LNCaP clone FGC (cell line): ENCODE measurements around the gene KDM4B.

Source experiments
- DNase-seq: peaks from one replicate; pipeline ENCODE4 v3.0.0-alpha.2; 2011; ENCODE audit warnings: low read depth
- H3K4me3 ChIP-seq: 2 replicates; pipeline ENCODE4 v1.5.1; 2011; ENCODE audit warnings: mild to moderate bottlenecking, low read depth, low read length, control low read depth
- TF ChIP-seq, protein P1 (sequence below): IDR thresholded peaks from 2 replicates; pipeline ENCODE4 v1.5.1; 2012; ENCODE audit warnings: mild to moderate bottlenecking; ENCODE audit not compliant: control insufficient read depth, insufficient read depth; ENCODE audit errors: extremely low read depth

The KDM4B gene

DNA sequence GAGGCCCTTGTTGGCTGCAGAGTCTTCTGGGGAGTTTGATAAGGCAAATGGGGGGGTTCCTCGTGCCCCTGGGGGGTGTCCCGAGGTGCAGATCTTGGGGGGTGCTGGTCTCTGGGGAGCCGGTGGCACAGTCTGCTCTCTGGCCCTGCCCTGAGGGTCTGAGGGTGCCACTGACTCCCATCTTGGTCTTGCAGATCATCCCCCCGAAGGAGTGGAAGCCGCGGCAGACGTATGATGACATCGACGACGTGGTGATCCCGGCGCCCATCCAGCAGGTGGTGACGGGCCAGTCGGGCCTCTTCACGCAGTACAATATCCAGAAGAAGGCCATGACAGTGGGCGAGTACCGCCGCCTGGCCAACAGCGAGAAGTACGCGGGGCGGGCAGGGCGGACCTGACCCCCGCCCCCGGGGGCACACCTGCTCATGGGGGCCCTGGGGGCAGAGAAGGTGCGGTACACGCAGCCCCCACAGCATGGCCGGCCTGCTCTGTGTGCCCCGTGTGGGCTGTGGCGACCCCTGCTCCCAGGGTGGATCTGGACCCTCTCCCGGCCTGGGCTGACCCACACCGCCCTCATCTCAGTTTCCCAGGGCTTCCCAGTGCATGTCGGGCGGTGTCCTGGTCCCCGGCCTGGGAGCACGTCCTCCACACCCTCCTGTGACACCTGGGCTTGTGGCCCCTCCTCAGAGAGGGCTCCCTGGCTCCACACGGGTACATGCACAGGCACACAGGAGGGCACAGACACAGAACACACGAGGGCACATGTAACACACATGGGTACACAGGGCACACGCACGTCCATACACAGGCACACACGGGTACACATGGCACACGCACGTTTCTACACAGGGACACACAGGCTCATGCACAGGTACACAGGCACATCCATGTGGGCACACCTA lies 71.0 kb downstream of the KDM4B start:
- no peak for DNase-seq
- TF ChIP-seq, protein P1, sequence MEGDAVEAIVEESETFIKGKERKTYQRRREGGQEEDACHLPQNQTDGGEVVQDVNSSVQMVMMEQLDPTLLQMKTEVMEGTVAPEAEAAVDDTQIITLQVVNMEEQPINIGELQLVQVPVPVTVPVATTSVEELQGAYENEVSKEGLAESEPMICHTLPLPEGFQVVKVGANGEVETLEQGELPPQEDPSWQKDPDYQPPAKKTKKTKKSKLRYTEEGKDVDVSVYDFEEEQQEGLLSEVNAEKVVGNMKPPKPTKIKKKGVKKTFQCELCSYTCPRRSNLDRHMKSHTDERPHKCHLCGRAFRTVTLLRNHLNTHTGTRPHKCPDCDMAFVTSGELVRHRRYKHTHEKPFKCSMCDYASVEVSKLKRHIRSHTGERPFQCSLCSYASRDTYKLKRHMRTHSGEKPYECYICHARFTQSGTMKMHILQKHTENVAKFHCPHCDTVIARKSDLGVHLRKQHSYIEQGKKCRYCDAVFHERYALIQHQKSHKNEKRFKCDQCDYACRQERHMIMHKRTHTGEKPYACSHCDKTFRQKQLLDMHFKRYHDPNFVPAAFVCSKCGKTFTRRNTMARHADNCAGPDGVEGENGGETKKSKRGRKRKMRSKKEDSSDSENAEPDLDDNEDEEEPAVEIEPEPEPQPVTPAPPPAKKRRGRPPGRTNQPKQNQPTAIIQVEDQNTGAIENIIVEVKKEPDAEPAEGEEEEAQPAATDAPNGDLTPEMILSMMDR, result no peak
- no peak overlapping the region for H3K4me3 ChIP-seq

DNA sequence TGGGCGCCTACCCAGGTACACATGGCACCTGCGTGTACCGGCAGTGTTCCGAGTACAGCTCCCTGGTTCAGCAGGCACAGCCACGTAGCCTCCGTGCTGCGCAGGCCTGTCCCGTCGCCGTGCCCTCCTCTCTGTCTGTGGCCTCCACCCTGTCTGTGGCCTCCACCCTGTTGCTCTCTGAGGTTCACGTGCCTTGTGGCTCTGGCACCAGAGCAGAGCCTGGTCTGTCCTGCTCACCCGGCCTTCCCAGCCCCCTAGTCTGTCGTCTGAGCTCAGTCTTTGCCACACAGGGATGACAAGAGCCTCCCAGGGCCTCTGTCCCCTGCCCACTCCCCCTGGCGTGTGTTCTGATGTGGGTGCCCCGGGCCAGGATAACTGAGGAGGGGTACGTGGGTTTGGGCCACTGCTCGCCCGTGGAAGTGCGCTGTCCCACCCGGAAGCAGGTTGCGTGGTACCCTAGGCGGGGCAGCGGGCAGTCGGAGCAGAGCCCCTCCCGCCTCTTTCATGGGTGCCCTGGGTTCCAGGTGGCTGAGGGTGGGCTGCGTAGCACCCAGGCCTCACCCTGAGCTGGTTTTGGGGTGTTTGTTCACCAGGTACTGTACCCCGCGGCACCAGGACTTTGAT lies 71.7 kb downstream of the KDM4B start:
- TF ChIP-seq, protein P1, result no peak
- DNase-seq, result no peak
- H3K4me3 ChIP-seq, result no peak overlapping the region

DNA sequence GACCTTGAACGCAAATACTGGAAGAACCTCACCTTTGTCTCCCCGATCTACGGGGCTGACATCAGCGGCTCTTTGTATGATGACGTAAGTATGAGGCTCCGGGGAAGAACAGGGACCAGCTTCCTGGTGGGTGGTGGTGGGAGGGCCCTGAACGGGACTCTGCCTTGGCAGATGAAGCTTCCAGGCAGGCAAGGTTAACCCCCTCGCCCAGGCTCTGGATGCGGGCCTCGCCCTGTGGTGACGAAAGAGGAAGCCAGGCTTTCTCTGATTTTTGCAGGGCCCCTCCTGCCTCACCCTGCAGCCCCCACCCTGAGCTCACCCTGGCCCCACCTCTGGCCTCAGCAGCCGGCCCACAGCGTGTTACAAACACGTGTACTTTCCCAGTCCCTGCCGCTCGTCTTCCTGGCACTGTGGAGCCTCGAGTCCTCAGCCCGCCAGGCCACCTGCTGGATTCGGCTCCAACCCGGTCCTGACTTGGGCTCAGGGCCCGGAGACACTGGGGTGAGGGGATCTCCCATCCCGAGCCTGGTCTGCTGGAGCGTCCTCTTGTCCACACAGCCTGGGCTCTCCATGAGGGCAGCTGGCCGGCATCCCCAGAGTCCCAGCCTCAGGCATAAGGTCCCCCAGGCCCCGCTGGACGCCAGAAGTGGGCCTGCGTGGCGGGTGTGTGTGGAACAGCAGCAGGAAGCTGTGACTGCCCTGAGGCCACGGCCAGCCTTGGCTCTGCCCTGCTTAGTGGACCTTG lies 72.4 kb downstream of the KDM4B start:
- TF ChIP-seq, protein P1, result no peak
- no peak overlapping the region for H3K4me3 ChIP-seq
- DNase-seq, result no peak

DNA sequence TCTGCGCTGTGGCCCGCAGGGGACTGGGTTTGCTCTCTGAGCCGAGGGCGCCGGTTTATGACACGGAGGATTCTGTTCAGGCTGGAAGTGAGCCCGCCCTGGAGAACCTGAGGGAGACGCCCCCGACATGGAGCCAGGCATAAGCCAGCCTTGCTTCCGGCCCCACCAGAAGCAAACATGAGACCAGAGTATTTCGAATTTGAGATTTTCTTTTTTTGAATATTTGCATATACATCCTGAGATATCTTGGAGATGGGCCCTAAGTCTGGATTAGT lies 72.9 kb downstream of the KDM4B start:
- no peak overlapping the region for H3K4me3 ChIP-seq
- DNase-seq, result no peak
- TF ChIP-seq, protein P1, result no peak

DNA sequence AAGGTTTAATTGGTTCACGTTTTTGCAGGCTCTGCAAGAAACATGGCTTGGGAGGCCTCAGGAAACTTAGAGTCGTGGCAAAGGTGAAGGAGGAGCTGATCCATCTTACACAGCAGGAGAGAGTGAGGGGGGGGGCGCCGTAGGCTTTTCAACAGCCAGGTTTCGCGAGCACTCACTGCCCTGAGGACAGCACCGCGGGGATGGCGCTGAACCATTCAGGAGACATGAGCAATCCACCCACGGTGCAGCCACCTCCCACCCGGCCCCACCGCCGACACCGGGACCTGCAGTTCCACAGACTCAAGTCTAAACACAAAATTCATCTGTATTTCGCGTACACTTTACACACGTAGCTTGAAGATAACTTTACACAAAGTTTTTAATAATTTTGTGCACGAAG lies 73.6 kb downstream of the KDM4B start:
- DNase-seq, result no peak

DNA sequence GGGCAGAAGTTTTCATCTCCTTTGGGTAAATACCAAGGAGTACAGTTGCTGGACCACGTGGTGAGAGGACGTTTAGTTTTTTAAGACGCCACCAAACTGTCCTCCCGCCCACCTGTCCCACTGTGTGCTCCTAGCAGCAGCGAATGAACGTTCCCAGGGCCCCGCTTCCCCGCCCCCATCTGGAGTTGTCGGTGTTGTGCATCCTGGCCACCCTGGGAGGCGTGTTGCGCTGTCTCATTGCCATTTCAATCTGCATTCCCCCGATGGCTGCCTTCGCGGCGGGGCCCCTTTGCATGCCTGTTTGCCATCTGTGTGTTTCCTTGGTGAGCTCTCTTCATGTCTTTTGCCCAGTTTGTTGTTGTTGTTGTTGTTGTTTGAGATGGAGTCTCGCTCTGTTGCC lies 76.1 kb downstream of the KDM4B start:
- TF ChIP-seq, protein P1, result no peak
- H3K4me3 ChIP-seq, result no peak overlapping the region
- no peak for DNase-seq

More for the DNA sequence above, 73.6 kb downstream of the KDM4B start:
- TF ChIP-seq, protein P1, result no peak
- H3K4me3 ChIP-seq, result no peak overlapping the region
